OCI-LY3 (cell line): ENCODE data around the gene LIPM.

Experiments used
- H2AFZ ChIP-seq: fragments of 200-600, 300-600 bp; shearing (Covaris generic); 2 replicates; pipeline ENCODE4 v1.6.0; 2014; ENCODE audit warnings: antibody characterized with exemption, low read depth, low read length
- H3K27ac ChIP-seq: fragments of 200-600, 300-600 bp; sonication (generic); 2 replicates; pipeline ENCODE4 v1.5.1; 2014; ENCODE audit warnings: mild to moderate bottlenecking, low read length, moderate library complexity, mixed read lengths
- H3K27me3 ChIP-seq: fragments of 200-600, 300-600 bp; sonication (generic); 2 replicates; pipeline ENCODE4 v1.6.1; 2014; ENCODE audit warnings: low read depth, low read length, mixed read lengths
- H3K36me3 ChIP-seq: fragments of 200-600, 300-600 bp; sonication (generic); replicated peaks from 2 replicates; pipeline ENCODE3; 2014; ENCODE audit warnings: low read depth, low read length, mixed read lengths
- H3K4me1 ChIP-seq: fragments of 300-600, 200-600 bp; sonication (generic); 2 replicates; pipeline ENCODE4 v1.6.1; 2014; ENCODE audit warnings: low read length, mixed read lengths
- H3K4me2 ChIP-seq: fragments of 200-600, 300-600 bp; sonication (generic); 2 replicates; pipeline ENCODE4 v1.6.1; 2014; ENCODE audit warnings: low read length, mixed read lengths
- H3K4me3 ChIP-seq: fragments of 300-600, 200-600 bp; sonication (generic); 2 replicates; pipeline ENCODE4 v1.5.1; 2014; ENCODE audit warnings: antibody characterized with exemption, mild to moderate bottlenecking, low read length, moderate library complexity
- H3K79me2 ChIP-seq: fragments of 300-600, 200-600 bp; shearing (Covaris generic); 2 replicates; pipeline ENCODE4 v1.6.1; 2014; ENCODE audit warnings: mild to moderate bottlenecking, low read length, mixed read lengths
- H3K9ac ChIP-seq: fragments of 300-600, 200-600 bp; shearing (Covaris generic); 2 replicates; pipeline ENCODE4 v1.6.0; 2014; ENCODE audit warnings: mild to moderate bottlenecking, low read length, moderate library complexity
- H3K9me3 ChIP-seq: fragments of 200-600, 300-600 bp; shearing (Covaris generic); 2 replicates; pipeline ENCODE4 v1.6.1; 2014; ENCODE audit warnings: low read length, mixed read lengths; ENCODE audit not compliant: insufficient read depth
- H4K20me1 ChIP-seq: fragments of 200-600, 300-600 bp; sonication (generic); 2 replicates; pipeline ENCODE4 v1.6.1; 2016; ENCODE audit warnings: low read length, mixed read lengths; ENCODE audit not compliant: insufficient read depth
- CTCF ChIP-seq: fragments of 200-600, 300-600 bp; sonication (generic); IDR thresholded peaks from 2 replicates; pipeline ENCODE4 v1.5.1; 2014; ENCODE audit warnings: antibody characterized with exemption, low read length, low read depth
- EZH2phosphoT487 ChIP-seq: fragments of 200-600 bp; shearing (Covaris generic); IDR thresholded peaks from 2 replicates; pipeline ENCODE4 v1.6.1; 2018; ENCODE audit warnings: antibody characterized with exemption, mixed run types, low read depth

The LIPM gene

GRCh38 chr10:88759366-88760101, 43.0 kb upstream of the LIPM start, which contains the start of gene LIPN:
TSS of gene LIPN (plus strand) at chr10:88760020. CDS start at chr10:88761406, 1,386 bp downstream.
- Histone ChIP-seq H3K27ac (peak within 1 kb of the TSS; percentile 99), H3K36me3 (peaks cover 21% of the 10 kb centered on the region), H3K27me3 (no peaks in the 10 kb centered on the region), H3K4me3 (peak within 1 kb of the TSS; percentile 83), H3K79me2 (peaks cover 17% of the 10 kb centered on the region), H3K9ac (peak within 1 kb of the TSS; percentile 88), H2AFZ (peak within 1 kb of the TSS; percentile 60), H3K4me1 (peaks cover 85% of the 10 kb centered on the region), H4K20me1 (no peaks in the 10 kb centered on the region), H3K9me3 (no peaks in the 10 kb centered on the region), H3K4me2 (peak within 1 kb of the TSS; percentile 91)
- TF ChIP-seq CTCF (no peak), EZH2phosphoT487 (no peak)

DNA sequence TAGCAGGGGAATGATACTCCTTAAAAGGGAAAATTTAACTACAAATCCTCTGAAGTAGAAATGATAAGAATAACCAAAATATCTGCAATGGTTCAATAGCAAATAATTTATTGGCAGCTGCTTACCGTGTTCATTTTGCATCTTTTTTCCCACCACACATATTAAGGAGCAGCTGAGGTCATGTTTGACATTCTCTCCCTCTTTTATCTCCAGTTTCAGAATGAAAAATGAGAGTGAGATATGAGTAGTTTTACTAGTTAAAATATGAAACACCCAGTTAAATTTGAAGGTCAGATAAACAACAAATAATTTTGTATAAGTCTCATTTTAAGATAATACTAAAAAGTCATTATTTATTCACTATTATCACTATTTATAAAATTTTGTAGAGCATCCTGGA, 39.6 kb upstream of the LIPM start:
- H3K27me3 ChIP-seq: no peaks in the 10 kb centered on the region
- peaks cover 90% of the 10 kb centered on the region for H3K4me1 ChIP-seq
- H3K9me3 ChIP-seq: no peaks in the 10 kb centered on the region
- H3K27ac ChIP-seq: peak overlapping the region; percentile 99
- H3K79me2 ChIP-seq: peaks cover 15% of the 10 kb centered on the region
- no peaks in the 10 kb centered on the region for H4K20me1 ChIP-seq
- TF ChIP-seq CTCF (no peak), EZH2phosphoT487 (no peak)
- H3K4me3 ChIP-seq: peak overlapping the region; percentile 39
- peak overlapping the region; percentile 88 for H3K9ac ChIP-seq
- peak overlapping the region; percentile 56 for H3K4me2 ChIP-seq
- no peak overlapping the region for H2AFZ ChIP-seq
- H3K36me3 ChIP-seq: peaks cover 43% of the 10 kb centered on the region

DNA sequence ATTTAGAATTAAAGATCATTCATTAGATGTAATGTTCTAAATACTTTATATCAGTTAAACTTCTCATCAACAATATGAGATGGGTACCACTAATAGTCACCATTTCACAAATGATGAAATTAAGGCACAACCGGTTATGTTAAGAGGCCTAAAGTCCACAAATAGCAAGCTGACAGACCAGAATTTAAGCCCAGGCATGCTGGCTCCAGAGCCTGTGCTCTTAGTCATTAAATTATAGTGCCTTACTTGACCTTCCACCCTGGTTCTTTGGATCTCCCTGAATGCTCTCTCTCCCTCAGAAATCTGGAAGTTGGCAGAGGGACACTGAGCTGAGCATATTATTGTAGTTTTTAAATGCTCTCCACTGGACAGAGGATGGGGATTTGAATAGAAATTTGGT, 39.1 kb upstream of the LIPM start:
- Histone ChIP-seq H3K4me1 (peaks cover 93% of the 10 kb centered on the region), H3K9me3 (no peaks in the 10 kb centered on the region), H2AFZ (no peak overlapping the region), H3K79me2 (peaks cover 15% of the 10 kb centered on the region), H3K4me2 (peak overlapping the region; percentile 56), H3K36me3 (peaks cover 45% of the 10 kb centered on the region), H3K27me3 (no peaks in the 10 kb centered on the region), H4K20me1 (no peaks in the 10 kb centered on the region), H3K27ac (peak overlapping the region; percentile 99), H3K9ac (peak overlapping the region; percentile 70; the same call in 1 of the 2 replicates), H3K4me3 (peak overlapping the region; percentile 26; the same call in 1 of the 2 replicates)
- TF ChIP-seq EZH2phosphoT487 (no peak), CTCF (no peak)

DNA sequence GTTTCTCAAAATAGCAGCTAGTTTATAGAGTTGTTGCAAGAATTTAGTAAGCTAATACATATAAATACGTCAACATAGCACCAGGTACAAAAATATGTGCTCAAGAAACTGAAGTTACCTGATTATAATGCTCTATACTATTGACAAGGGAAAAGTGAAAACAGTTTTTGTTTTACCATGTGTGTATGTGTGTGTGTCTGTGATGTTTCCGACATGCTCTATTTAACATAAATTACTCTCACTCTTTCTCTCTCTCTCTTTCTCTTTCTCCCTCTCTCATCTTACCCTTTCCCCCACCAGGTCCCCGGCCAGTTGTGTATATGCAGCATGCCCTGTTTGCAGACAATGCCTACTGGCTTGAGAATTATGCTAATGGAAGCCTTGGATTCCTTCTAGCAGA, 38.4 kb upstream of the LIPM start:
- no peaks in the 10 kb centered on the region for H4K20me1 ChIP-seq
- peaks cover 51% of the 10 kb centered on the region for H3K36me3 ChIP-seq
- peaks cover 87% of the 10 kb centered on the region for H3K4me1 ChIP-seq
- peaks cover 15% of the 10 kb centered on the region for H3K79me2 ChIP-seq
- H2AFZ ChIP-seq: no peak overlapping the region
- peak overlapping the region; percentile 70 for H3K9ac ChIP-seq
- TF ChIP-seq CTCF (no peak), EZH2phosphoT487 (no peak)
- H3K4me2 ChIP-seq: peak overlapping the region; percentile 56
- no peaks in the 10 kb centered on the region for H3K27me3 ChIP-seq
- peak overlapping the region; percentile 99 for H3K27ac ChIP-seq
- no peaks in the 10 kb centered on the region for H3K9me3 ChIP-seq
- H3K4me3 ChIP-seq: peak overlapping the region; percentile 26; the same call in 1 of the 2 replicates
